Mesendoderm (in vitro differentiated cells): Measurements from ENCODE around the gene NDUFB7. TPM values are rescaled to one million over a fixed set of nuclear protein-coding genes. Genes with fewer than 3 reads are reported as not detected.

Experiments used
- DNase-seq: peaks from one replicate; pipeline ENCODE4 v3.0.0; 2013
- H2AK5ac ChIP-seq: 2 replicates; pipeline ENCODE4 v1.6.1; 2013; ENCODE audit warnings: low read length, inconsistent platforms
- H2BK120ac ChIP-seq: 2 replicates; pipeline ENCODE4 v1.6.1; 2013; ENCODE audit warnings: low read depth, mild to moderate bottlenecking, low read length, moderate library complexity, mixed read lengths
- H2BK15ac ChIP-seq: replicated peaks from 2 replicates; pipeline ENCODE4 v1.6.1; 2013; ENCODE audit warnings: low read depth, mild to moderate bottlenecking, moderate library complexity
- H2BK5ac ChIP-seq: 2 replicates; pipeline ENCODE4 v1.6.1; 2013; ENCODE audit warnings: low read length, inconsistent platforms
- H3K18ac ChIP-seq: 2 replicates; pipeline ENCODE4 v1.6.1; 2013; ENCODE audit warnings: mild to moderate bottlenecking, low read length, mixed read lengths
- H3K23ac ChIP-seq: one replicate; pipeline ENCODE4 v1.6.1; 2013; ENCODE audit warnings: low read length
- H3K27ac ChIP-seq: 2 replicates; pipeline ENCODE4 v1.5.1; 2013; ENCODE audit warnings: low read depth, mild to moderate bottlenecking, inconsistent platforms, low read length, moderate library complexity
- H3K27me3 ChIP-seq: 2 replicates; pipeline ENCODE4 v1.6.1; 2013; ENCODE audit warnings: low read length, control low read depth, mild to moderate bottlenecking, inconsistent platforms; ENCODE audit not compliant: insufficient read depth, poor library complexity
- H3K36me3 ChIP-seq: 2 replicates; pipeline ENCODE4 v1.6.1; 2013; ENCODE audit warnings: low read length, inconsistent platforms; ENCODE audit not compliant: control insufficient read depth, insufficient read depth
- H3K4ac ChIP-seq: one replicate; pipeline ENCODE4 v1.6.1; 2013; ENCODE audit warnings: low read depth, mild to moderate bottlenecking, low read length, moderate library complexity
- H3K4me1 ChIP-seq: 2 replicates; pipeline ENCODE4 v1.6.1; 2013; ENCODE audit warnings: low read depth, low read length, inconsistent platforms; ENCODE audit not compliant: control insufficient read depth
- H3K4me2 ChIP-seq: 2 replicates; pipeline ENCODE4 v1.6.1; 2013; ENCODE audit warnings: low read length
- H3K4me3 ChIP-seq: 2 replicates; pipeline ENCODE4 v1.5.1; 2013; ENCODE audit warnings: mild to moderate bottlenecking, low read length
- H3K56ac ChIP-seq: one replicate; pipeline ENCODE4 v1.6.1; 2013; ENCODE audit warnings: low read length
- H3K79me1 ChIP-seq: 2 replicates; pipeline ENCODE4 v1.6.1; 2013; ENCODE audit warnings: low read length, inconsistent platforms
- H3K79me2 ChIP-seq: 2 replicates; pipeline ENCODE4 v1.6.1; 2013; ENCODE audit warnings: mild to moderate bottlenecking, low read length; ENCODE audit not compliant: control insufficient read depth, insufficient read depth
- H3K9ac ChIP-seq: 2 replicates; pipeline ENCODE4 v1.6.1; 2013; ENCODE audit warnings: low read length, inconsistent platforms
- H4K5ac ChIP-seq: one replicate; pipeline ENCODE4 v1.6.1; 2013; ENCODE audit warnings: low read length
- H4K8ac ChIP-seq: one replicate; pipeline ENCODE4 v1.6.1; 2013; ENCODE audit warnings: low read depth, mild to moderate bottlenecking, control low read depth, low read length, moderate library complexity
- WGBS: extraction: QIAGEN DNeasy Blood & Tissue Kit; methylation state at CpG from one replicate; pipeline ENCODE4 v1.1.7; 2013; ENCODE audit warnings: low lambda C conversion rate, missing lambda C conversion rate; ENCODE audit not compliant: insufficient coverage; ENCODE audit errors: extremely low coverage; 5-methylcytosine and 5-hydroxymethylcytosine counted together
- polyA plus RNA-seq, 2 experiments: library from polyadenylated mRNA; stranded (reverse); fragments of 200-250 nt; gene quantifications; one replicate each; pipeline ENCODE4 v1.2.3, GENCODE V29; 2013

Gene NDUFB7
- 158 TPM for polyA plus RNA-seq (2013, experiment 1 of 2)
- 164 TPM for polyA plus RNA-seq (2013, experiment 2 of 2)

DNA sequence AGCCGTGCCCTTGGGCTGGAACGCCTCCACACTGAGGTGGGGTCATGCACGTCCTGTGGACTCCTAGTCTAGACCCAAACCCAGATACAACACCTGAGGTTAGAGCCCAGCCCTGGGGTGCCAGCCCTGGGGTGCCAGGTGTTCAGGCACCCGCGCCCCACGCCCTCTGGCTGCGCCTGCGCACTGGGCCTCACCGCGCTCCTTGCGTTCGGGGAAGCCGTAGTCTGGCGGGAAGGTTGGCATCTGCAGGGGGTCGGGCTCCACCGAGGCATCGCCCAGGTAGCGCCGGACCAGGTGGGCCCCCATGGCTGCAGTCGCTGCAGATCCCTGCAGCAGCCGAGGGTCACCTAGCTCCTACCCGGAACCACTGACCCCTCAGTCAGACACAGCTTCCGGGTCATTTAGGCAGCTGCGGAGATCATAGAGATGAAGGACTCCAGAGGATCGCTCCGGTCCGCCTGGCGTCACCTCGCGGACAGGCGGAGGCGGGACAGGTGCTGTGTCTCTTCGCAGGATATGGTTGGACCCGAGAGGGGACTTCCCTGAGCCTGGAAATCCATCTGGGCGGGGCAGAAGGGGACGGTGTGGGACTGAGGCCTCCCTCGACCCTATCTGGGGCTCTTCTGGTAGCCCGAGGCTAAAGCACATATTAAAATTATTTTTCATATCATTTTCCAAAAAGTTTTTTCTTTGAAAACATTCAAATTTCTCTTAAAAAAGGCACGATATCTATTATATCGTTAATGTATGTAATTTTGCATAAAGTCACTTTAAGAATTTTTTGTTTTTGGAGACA, at the start of gene NDUFB7:
Gene NDUFB7 (minus strand): TSS at position 372 of the 796 bp plus-strand sequence. CDS start 66 bp downstream, at position 306.
- Histone ChIP-seq H2BK5ac (no peak within 1 kb of the TSS), H4K5ac (no peak within 1 kb of the TSS), H2BK15ac (no peak within 1 kb of the TSS), H4K8ac (no peak within 1 kb of the TSS), H3K4me3 (peak within 1 kb of the TSS; percentile 78), H3K4ac (no peak within 1 kb of the TSS), H3K9ac (peak within 1 kb of the TSS; percentile 86), H3K79me2 (peaks cover 11% of the 10 kb centered on the region), H3K18ac (no peak within 1 kb of the TSS), H2AK5ac (no peak within 1 kb of the TSS), H3K4me1 (no peaks in the 10 kb centered on the region), H3K23ac (no peak within 1 kb of the TSS), H3K56ac (peak within 1 kb of the TSS; percentile 95), H3K4me2 (peak within 1 kb of the TSS; percentile 42), H3K27ac (no peak within 1 kb of the TSS), H3K36me3 (no peaks in the 10 kb centered on the region), H2BK120ac (no peak within 1 kb of the TSS), H3K79me1 (peaks cover 14% of the 10 kb centered on the region), H3K27me3 (no peaks in the 10 kb centered on the region)
- DNase-seq, result peak; percentile 98
- WGBS, result 100% methylated on average over 2 of the region's 40 CpGs

GRCh38 chr19:14619404-14619803, 47.5 kb upstream of the NDUFB7 start:
- no peak overlapping the region for H2BK5ac ChIP-seq
- H3K4me1 ChIP-seq, result no peaks in the 10 kb centered on the region
- H4K8ac ChIP-seq, result no peak overlapping the region
- H3K9ac ChIP-seq, result no peak overlapping the region
- no peaks in the 10 kb centered on the region for H3K79me1 ChIP-seq
- no peak overlapping the region for H3K4me3 ChIP-seq
- no peak overlapping the region for H2BK120ac ChIP-seq
- H3K23ac ChIP-seq, result no peak overlapping the region
- H3K36me3 ChIP-seq, result no peaks in the 10 kb centered on the region
- no peak overlapping the region for H3K4me2 ChIP-seq
- DNase-seq, result no peak
- no peak overlapping the region for H3K56ac ChIP-seq
- H2BK15ac ChIP-seq, result no peak overlapping the region
- H3K27ac ChIP-seq, result no peak overlapping the region
- H3K27me3 ChIP-seq, result no peaks in the 10 kb centered on the region
- H3K18ac ChIP-seq, result no peak overlapping the region
- no peak overlapping the region for H3K4ac ChIP-seq
- H4K5ac ChIP-seq, result no peak overlapping the region
- no peak overlapping the region for H2AK5ac ChIP-seq
- no peaks in the 10 kb centered on the region for H3K79me2 ChIP-seq

- Histone ChIP-seq H3K36me3 (no peaks in the 10 kb centered on the region), H2BK5ac (no peak overlapping the region), H4K8ac (no peak overlapping the region), H3K4me1 (no peaks in the 10 kb centered on the region), H3K27me3 (no peaks in the 10 kb centered on the region), H2AK5ac (no peak overlapping the region), H3K56ac (no peak overlapping the region), H3K79me1 (no peaks in the 10 kb centered on the region), H3K4me2 (no peak overlapping the region), H3K4ac (no peak overlapping the region), H3K23ac (no peak overlapping the region), H3K9ac (no peak overlapping the region), H2BK120ac (no peak overlapping the region), H3K27ac (no peak overlapping the region), H3K18ac (no peak overlapping the region), H3K79me2 (no peaks in the 10 kb centered on the region), H3K4me3 (peak overlapping the region; percentile 11), H4K5ac (no peak overlapping the region), H2BK15ac (no peak overlapping the region)
- WGBS, result no CpG with 5 or more reads among the region's 3 CpGs
- no peak for DNase-seq
Measured at GRCh38 chr19:14616407-14616806, 44.5 kb upstream of the NDUFB7 start.

GRCh38 chr19:14615623-14616022, 43.8 kb upstream of the NDUFB7 start:
- Histone ChIP-seq H4K8ac (no peak overlapping the region), H3K56ac (no peak overlapping the region), H3K9ac (no peak overlapping the region), H3K4me1 (no peaks in the 10 kb centered on the region), H3K27me3 (no peaks in the 10 kb centered on the region), H2BK5ac (no peak overlapping the region), H3K27ac (no peak overlapping the region), H3K4me3 (no peak overlapping the region), H3K23ac (no peak overlapping the region), H3K4me2 (no peak overlapping the region), H2BK15ac (no peak overlapping the region), H2BK120ac (no peak overlapping the region), H3K18ac (no peak overlapping the region), H3K79me2 (no peaks in the 10 kb centered on the region), H4K5ac (no peak overlapping the region), H2AK5ac (no peak overlapping the region), H3K36me3 (no peaks in the 10 kb centered on the region), H3K79me1 (no peaks in the 10 kb centered on the region), H3K4ac (no peak overlapping the region)
- no CpG with 5 or more reads among the region's 8 CpGs for WGBS
- no peak for DNase-seq

GRCh38 chr19:14614099-14614412, 42.2 kb upstream of the NDUFB7 start:
- H3K9ac ChIP-seq, result no peak overlapping the region
- no peak overlapping the region for H3K4me3 ChIP-seq
- H3K27ac ChIP-seq, result no peak overlapping the region
- H3K27me3 ChIP-seq, result no peaks in the 10 kb centered on the region
- no peak overlapping the region for H4K5ac ChIP-seq
- H3K4me1 ChIP-seq, result no peaks in the 10 kb centered on the region
- no peak overlapping the region for H3K4me2 ChIP-seq
- DNase-seq, result no peak
- no peaks in the 10 kb centered on the region for H3K36me3 ChIP-seq
- H2BK5ac ChIP-seq, result no peak overlapping the region
- no peak overlapping the region for H3K56ac ChIP-seq
- no peak overlapping the region for H2BK15ac ChIP-seq
- H2AK5ac ChIP-seq, result no peak overlapping the region
- no CpG with 5 or more reads among the region's 4 CpGs for WGBS
- no peak overlapping the region for H4K8ac ChIP-seq
- H3K79me2 ChIP-seq, result no peaks in the 10 kb centered on the region
- no peaks in the 10 kb centered on the region for H3K79me1 ChIP-seq
- H3K23ac ChIP-seq, result no peak overlapping the region
- H2BK120ac ChIP-seq, result no peak overlapping the region
- H3K18ac ChIP-seq, result no peak overlapping the region
- H3K4ac ChIP-seq, result no peak overlapping the region
